ENCODE measurements around the gene TNS1. TPM values are rescaled to one million over a fixed set of nuclear protein-coding genes. Genes with fewer than 3 reads are reported as not detected.

TNS1 gene
- polyA plus RNA-seq, 1 of the 3 experiments (the other 2 are of a cell fraction), result 12.1 TPM

DNA sequence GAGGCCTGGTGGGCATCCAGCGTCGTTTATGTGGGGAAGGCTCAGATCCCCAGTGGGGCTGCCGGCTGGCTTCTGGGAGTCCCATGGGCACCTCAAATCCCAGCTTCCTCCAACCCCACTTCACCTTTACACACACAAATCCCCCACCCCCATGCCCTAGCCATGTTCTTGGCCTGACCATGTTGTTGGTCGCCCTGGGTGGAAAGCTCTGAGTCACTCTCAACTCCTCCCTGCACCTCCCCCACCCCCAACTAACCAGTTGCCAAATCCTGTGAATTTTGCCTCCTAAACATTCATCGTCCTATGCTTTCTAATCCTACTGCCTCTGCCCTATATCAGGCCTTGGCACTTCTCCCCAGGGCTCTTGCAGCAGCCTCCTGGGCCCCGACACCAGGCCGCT is 6.4 kb downstream of the TNS1 start:
- Histone ChIP-seq H3K9ac (peak overlapping the region; percentile 32; the same call in 1 of the 2 replicates), H3K4me1 (ENCODE audit: control insufficient read depth in 1 of 2, insufficient read depth in 2 of 2, low read depth in 1 of 2, low read length in 1 of 2) (peaks cover 40 to 62% of the 10 kb centered on the region in 2 experiments; a peak in 3 of 4 replicates), H3K4me2 (peak overlapping the region; percentile 88), H2AFZ (ENCODE audit: low read depth) (no peak overlapping the region), H3K36me3 (replicated peaks in 1 of 2; ENCODE audit: control insufficient read depth in 1 of 2, insufficient read depth in 2 of 2, low read length in 1 of 2) (peaks cover 2 to 15% of the 10 kb centered on the region in 2 experiments), H3K79me2 (ENCODE audit: insufficient read depth) (peaks cover 95% of the 10 kb centered on the region), H3F3A (replicated peaks; ENCODE audit: insufficient read depth) (peaks cover 38% of the 10 kb centered on the region), H4K20me1 (ENCODE audit: insufficient read depth) (peaks cover 58% of the 10 kb centered on the region), H3K27ac (ENCODE audit: low read depth in 2 of 2, low read length in 1 of 2) (peak overlapping the region; percentile 56 to 94; a peak in 3 of 4 replicates), H3K4me3 (ENCODE audit: low read depth in 2 of 2, low read length in 1 of 2) (peak overlapping the region in 1 of 2 experiments; percentile 18; a peak in 1 of 4 replicates), H3K9me2 (no peaks in the 10 kb centered on the region), H3K27me3 (ENCODE audit: insufficient read depth) (no peaks in the 10 kb centered on the region), H3K9me3 (no peaks in the 10 kb centered on the region)
- ChIA-PET POLR2A (interaction anchor here (0.7 kb wide), 1 partner anchor 234 kb away, joined by 3 read pairs; no protein-coding TSS in a partner anchor), CTCF (interaction anchor here (0.7 to 30.4 kb wide), 11 partner anchors 8 to 203 kb away, joined by 3 to 666 read pairs (median 4); no protein-coding TSS in a partner anchor)
- DNase-seq, result no peak
- WGBS (ENCODE audit: low lambda C conversion rate), result 43% methylated on average over 4 of the region's 7 CpGs
- TF ChIP-seq TAF1 (IDR thresholded peaks at IDR 0.05; ENCODE audit: borderline replicate concordance, low read depth, low read length) (no peak), MXI1 (IDR thresholded peaks at IDR 0.05; ENCODE audit: low read depth, low read length) (no peak), FOSL2 (IDR thresholded peaks at IDR 0.05; ENCODE audit: borderline replicate concordance, low read depth) (peak; percentile 77; the same call in 1 of the 2 replicates), GATA2 (CRISPR knock-in tag; IDR thresholded peaks at IDR 0.05) (no peak), SMC3 (IDR thresholded peaks at IDR 0.05; ENCODE audit: low read depth, low read length) (no peak), YY1 (IDR thresholded peaks at IDR 0.05; ENCODE audit: low read depth) (no peak), EP300 (IDR thresholded peaks at IDR 0.05; ENCODE audit: borderline replicate concordance in 1 of 2, low read depth in 1 of 2, low read length in 1 of 2) (no peak), RFX5 (IDR thresholded peaks at IDR 0.05; ENCODE audit: low read length) (no peak), NFIC (IDR thresholded peaks at IDR 0.05; ENCODE audit: borderline replicate concordance) (peak; percentile 79), POLR2AphosphoS5 (IDR thresholded peaks at IDR 0.05; ENCODE audit: low read depth, low read length) (no peak), CHD2 (IDR thresholded peaks at IDR 0.05; ENCODE audit: low read length, partially characterized antibody) (no peak), EZH2phosphoT487 (IDR thresholded peaks at IDR 0.05; ENCODE audit: borderline replicate concordance, low read depth) (no peak), GABPA (IDR thresholded peaks at IDR 0.05; ENCODE audit: low read depth) (no peak), TEAD4 (IDR thresholded peaks at IDR 0.05; ENCODE audit: borderline replicate concordance, insufficient read depth) (no peak), TCF12 (IDR thresholded peaks at IDR 0.05) (peak; percentile 48; the same call in 1 of the 2 replicates), RCOR1 (IDR thresholded peaks at IDR 0.05; ENCODE audit: low read length) (no peak), ELF1 (IDR thresholded peaks at IDR 0.05) (no peak), FOXM1 (IDR thresholded peaks at IDR 0.05; ENCODE audit: low read depth) (no peak), RXRA (IDR thresholded peaks at IDR 0.05; ENCODE audit: borderline replicate concordance, low read depth) (no peak)
- TF ChIP-seq, protein P1, sequence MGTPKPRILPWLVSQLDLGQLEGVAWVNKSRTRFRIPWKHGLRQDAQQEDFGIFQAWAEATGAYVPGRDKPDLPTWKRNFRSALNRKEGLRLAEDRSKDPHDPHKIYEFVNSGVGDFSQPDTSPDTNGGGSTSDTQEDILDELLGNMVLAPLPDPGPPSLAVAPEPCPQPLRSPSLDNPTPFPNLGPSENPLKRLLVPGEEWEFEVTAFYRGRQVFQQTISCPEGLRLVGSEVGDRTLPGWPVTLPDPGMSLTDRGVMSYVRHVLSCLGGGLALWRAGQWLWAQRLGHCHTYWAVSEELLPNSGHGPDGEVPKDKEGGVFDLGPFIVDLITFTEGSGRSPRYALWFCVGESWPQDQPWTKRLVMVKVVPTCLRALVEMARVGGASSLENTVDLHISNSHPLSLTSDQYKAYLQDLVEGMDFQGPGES (IDR thresholded peaks at IDR 0.05; ENCODE audit: low read depth, low read length), result no peak
- TF ChIP-seq, protein P2, sequence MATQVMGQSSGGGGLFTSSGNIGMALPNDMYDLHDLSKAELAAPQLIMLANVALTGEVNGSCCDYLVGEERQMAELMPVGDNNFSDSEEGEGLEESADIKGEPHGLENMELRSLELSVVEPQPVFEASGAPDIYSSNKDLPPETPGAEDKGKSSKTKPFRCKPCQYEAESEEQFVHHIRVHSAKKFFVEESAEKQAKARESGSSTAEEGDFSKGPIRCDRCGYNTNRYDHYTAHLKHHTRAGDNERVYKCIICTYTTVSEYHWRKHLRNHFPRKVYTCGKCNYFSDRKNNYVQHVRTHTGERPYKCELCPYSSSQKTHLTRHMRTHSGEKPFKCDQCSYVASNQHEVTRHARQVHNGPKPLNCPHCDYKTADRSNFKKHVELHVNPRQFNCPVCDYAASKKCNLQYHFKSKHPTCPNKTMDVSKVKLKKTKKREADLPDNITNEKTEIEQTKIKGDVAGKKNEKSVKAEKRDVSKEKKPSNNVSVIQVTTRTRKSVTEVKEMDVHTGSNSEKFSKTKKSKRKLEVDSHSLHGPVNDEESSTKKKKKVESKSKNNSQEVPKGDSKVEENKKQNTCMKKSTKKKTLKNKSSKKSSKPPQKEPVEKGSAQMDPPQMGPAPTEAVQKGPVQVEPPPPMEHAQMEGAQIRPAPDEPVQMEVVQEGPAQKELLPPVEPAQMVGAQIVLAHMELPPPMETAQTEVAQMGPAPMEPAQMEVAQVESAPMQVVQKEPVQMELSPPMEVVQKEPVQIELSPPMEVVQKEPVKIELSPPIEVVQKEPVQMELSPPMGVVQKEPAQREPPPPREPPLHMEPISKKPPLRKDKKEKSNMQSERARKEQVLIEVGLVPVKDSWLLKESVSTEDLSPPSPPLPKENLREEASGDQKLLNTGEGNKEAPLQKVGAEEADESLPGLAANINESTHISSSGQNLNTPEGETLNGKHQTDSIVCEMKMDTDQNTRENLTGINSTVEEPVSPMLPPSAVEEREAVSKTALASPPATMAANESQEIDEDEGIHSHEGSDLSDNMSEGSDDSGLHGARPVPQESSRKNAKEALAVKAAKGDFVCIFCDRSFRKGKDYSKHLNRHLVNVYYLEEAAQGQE (IDR thresholded peaks at IDR 0.05; ENCODE audit: low read depth, low read length), result no peak
- TF ChIP-seq, protein P3, sequence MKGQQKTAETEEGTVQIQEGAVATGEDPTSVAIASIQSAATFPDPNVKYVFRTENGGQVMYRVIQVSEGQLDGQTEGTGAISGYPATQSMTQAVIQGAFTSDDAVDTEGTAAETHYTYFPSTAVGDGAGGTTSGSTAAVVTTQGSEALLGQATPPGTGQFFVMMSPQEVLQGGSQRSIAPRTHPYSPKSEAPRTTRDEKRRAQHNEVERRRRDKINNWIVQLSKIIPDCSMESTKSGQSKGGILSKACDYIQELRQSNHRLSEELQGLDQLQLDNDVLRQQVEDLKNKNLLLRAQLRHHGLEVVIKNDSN (IDR thresholded peaks at IDR 0.05; ENCODE audit: borderline replicate concordance, low read depth), result no peak
- TF ChIP-seq, protein P4, sequence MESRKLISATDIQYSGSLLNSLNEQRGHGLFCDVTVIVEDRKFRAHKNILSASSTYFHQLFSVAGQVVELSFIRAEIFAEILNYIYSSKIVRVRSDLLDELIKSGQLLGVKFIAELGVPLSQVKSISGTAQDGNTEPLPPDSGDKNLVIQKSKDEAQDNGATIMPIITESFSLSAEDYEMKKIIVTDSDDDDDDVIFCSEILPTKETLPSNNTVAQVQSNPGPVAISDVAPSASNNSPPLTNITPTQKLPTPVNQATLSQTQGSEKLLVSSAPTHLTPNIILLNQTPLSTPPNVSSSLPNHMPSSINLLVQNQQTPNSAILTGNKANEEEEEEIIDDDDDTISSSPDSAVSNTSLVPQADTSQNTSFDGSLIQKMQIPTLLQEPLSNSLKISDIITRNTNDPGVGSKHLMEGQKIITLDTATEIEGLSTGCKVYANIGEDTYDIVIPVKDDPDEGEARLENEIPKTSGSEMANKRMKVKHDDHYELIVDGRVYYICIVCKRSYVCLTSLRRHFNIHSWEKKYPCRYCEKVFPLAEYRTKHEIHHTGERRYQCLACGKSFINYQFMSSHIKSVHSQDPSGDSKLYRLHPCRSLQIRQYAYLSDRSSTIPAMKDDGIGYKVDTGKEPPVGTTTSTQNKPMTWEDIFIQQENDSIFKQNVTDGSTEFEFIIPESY (IDR thresholded peaks at IDR 0.05; ENCODE audit: borderline replicate concordance, low read depth), result no peak
- TF ChIP-seq, protein P5, sequence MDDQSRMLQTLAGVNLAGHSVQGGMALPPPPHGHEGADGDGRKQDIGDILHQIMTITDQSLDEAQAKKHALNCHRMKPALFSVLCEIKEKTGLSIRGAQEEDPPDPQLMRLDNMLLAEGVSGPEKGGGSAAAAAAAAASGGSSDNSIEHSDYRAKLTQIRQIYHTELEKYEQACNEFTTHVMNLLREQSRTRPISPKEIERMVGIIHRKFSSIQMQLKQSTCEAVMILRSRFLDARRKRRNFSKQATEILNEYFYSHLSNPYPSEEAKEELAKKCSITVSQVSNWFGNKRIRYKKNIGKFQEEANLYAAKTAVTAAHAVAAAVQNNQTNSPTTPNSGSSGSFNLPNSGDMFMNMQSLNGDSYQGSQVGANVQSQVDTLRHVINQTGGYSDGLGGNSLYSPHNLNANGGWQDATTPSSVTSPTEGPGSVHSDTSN (IDR thresholded peaks at IDR 0.05), result no peak
- TF ChIP-seq, protein P6, sequence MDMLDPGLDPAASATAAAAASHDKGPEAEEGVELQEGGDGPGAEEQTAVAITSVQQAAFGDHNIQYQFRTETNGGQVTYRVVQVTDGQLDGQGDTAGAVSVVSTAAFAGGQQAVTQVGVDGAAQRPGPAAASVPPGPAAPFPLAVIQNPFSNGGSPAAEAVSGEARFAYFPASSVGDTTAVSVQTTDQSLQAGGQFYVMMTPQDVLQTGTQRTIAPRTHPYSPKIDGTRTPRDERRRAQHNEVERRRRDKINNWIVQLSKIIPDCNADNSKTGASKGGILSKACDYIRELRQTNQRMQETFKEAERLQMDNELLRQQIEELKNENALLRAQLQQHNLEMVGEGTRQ (IDR thresholded peaks at IDR 0.05; ENCODE audit: borderline replicate concordance, low read depth, low read length), result no peak
